NCI-H460 (cell line): ENCODE results near the gene RNASE13. TPM values are rescaled to one million over a fixed set of nuclear protein-coding genes. Genes with fewer than 3 reads are reported as not detected.

Source experiments
- DNase-seq: peaks from one replicate; pipeline ENCODE4 v3.0.0-alpha.2; 2016; ENCODE audit warnings: low read depth; ENCODE audit errors: extremely low read depth
- polyA plus RNA-seq: library from polyadenylated mRNA; depleted of rRNA; stranded (reverse); fragments of >200 nt; gene quantifications from 2 replicates; pipeline ENCODE4 v1.2.3, GENCODE V29; 2014; cell fraction: nucleus; rRNA removed
- total RNA-seq: library from RNA; depleted of rRNA; stranded (reverse); fragments of >200 nt; shearing (Covaris generic); gene quantifications from 2 replicates; pipeline ENCODE4 v1.2.3, GENCODE V29; 2014; rRNA removed

RNASE13 gene
- total RNA-seq, result not detected in 2 replicates
- polyA plus RNA-seq, result not detected in 2 replicates

- no peak for DNase-seq
Observed at GRCh38 chr14:21034707-21035106, at the start of gene RNASE13. TSS of gene RNASE13 (minus strand) at chr14:21034807. CDS start at chr14:21034288, 519 bp downstream.

- no peak for DNase-seq
Observed at GRCh38 chr14:21084396-21084795, 49.8 kb upstream of the RNASE13 start.

- DNase-seq, result no peak
Observed at GRCh38 chr14:21083565-21084325, 49.1 kb upstream of the RNASE13 start.

- DNase-seq, result no peak
Observed at GRCh38 chr14:21081521-21082142, 47.0 kb upstream of the RNASE13 start.

GRCh38 chr14:21078726-21079125 is 44.1 kb upstream of the RNASE13 start:
- DNase-seq, result no peak

- DNase-seq, result no peak
Observed at GRCh38 chr14:21078287-21078686, 43.7 kb upstream of the RNASE13 start.

- DNase-seq, result no peak
Observed at GRCh38 chr14:21077672-21078071, 43.1 kb upstream of the RNASE13 start.

- no peak for DNase-seq
Observed at GRCh38 chr14:21075719-21076437, 41.3 kb upstream of the RNASE13 start.

- no peak for DNase-seq
Observed at GRCh38 chr14:21074398-21075272, 40.0 kb upstream of the RNASE13 start.

GRCh38 chr14:21073921-21074320 is 39.3 kb upstream of the RNASE13 start:
- DNase-seq, result no peak

- no peak for DNase-seq
Observed at GRCh38 chr14:21072781-21073339, 38.3 kb upstream of the RNASE13 start.

GRCh38 chr14:21072031-21072473 is 37.4 kb upstream of the RNASE13 start:
- DNase-seq, result no peak

- DNase-seq, result no peak
Observed at GRCh38 chr14:21071225-21072030, 36.8 kb upstream of the RNASE13 start.

- no peak for DNase-seq
Observed at GRCh38 chr14:21070610-21071224, 36.1 kb upstream of the RNASE13 start.

GRCh38 chr14:21070083-21070609 is 35.5 kb upstream of the RNASE13 start, which contains the start of gene ARHGEF40:
TSS of gene ARHGEF40 (plus strand) at chr14:21070304. CDS start at chr14:21070397, 93 bp downstream.
- peak; percentile 39 for DNase-seq

- no peak for DNase-seq
Observed at GRCh38 chr14:21069388-21070082, 34.9 kb upstream of the RNASE13 start.

- peak; percentile 58 for DNase-seq
Observed at GRCh38 chr14:21068521-21069387, 34.1 kb upstream of the RNASE13 start.
